AG09309 (cell line): ENCODE measurements around the gene TMEM151B.

Experiments used
- DNase-seq: peaks from one replicate; pipeline ENCODE4 v3.0.0-alpha.2; 2010; ENCODE audit warnings: low read depth
- H3K4me3 ChIP-seq: 2 replicates; pipeline ENCODE4 v1.5.1; 2011; ENCODE audit warnings: mild to moderate bottlenecking, low read depth, low read length, moderate library complexity; ENCODE audit not compliant: control insufficient read depth
- TF ChIP-seq, protein P1 (sequence below): IDR thresholded peaks from 2 replicates; pipeline ENCODE4 v1.5.1; 2011; ENCODE audit warnings: mild to moderate bottlenecking, low read depth, low read length, inconsistent platforms; ENCODE audit not compliant: insufficient read depth, control insufficient read depth; ENCODE audit errors: missing control alignments

Gene TMEM151B

DNA sequence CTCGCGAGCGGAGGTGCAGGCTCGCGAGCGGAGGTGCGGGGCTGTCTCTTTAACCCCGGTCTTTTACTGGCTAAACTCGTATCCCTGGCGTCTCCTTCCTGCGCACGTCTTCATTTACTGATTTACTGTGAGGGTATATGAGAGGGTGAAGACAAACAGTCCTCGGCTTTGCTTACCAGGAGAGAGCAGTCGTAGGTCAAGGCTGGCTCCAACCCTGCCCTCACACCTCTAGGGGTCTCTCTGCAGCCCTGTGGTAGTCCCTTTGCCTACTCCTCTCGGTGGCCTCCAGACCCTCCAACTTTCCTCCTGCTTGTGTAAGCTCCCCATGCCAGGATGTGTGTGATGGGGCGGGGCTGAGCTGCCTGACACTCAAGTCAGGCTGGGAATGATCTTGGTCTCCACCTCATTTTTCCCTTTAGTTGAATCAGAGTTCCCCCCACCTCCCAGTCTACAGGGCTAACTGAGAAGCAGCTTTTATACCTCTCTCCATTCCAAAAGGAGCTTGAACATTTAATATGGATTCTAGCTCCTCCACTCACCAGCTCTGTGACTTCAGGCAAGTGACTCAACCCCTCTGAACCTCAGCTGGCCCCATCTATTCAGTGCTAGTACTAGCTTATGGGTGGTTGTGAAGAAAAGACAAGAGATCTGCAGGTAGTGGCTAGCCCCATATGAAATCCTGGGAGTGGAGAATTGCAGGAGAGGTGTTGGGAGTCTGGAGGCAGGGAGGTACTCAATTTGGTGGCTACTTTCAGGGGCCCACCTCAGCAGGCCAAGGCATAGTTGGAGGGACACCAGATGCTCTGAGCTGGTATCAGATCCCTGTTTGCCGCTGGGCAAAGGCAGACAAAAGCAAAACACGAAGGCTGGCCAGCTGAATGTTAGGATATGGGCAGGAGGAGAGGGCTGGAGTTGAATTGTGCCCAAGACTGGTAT, 46.0 kb upstream of the TMEM151B start:
- peak overlapping the region; percentile 49 for H3K4me3 ChIP-seq
- DNase-seq, result no peak
- TF ChIP-seq, protein P1, sequence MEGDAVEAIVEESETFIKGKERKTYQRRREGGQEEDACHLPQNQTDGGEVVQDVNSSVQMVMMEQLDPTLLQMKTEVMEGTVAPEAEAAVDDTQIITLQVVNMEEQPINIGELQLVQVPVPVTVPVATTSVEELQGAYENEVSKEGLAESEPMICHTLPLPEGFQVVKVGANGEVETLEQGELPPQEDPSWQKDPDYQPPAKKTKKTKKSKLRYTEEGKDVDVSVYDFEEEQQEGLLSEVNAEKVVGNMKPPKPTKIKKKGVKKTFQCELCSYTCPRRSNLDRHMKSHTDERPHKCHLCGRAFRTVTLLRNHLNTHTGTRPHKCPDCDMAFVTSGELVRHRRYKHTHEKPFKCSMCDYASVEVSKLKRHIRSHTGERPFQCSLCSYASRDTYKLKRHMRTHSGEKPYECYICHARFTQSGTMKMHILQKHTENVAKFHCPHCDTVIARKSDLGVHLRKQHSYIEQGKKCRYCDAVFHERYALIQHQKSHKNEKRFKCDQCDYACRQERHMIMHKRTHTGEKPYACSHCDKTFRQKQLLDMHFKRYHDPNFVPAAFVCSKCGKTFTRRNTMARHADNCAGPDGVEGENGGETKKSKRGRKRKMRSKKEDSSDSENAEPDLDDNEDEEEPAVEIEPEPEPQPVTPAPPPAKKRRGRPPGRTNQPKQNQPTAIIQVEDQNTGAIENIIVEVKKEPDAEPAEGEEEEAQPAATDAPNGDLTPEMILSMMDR, result no peak

- DNase-seq, result no peak
- H3K4me3 ChIP-seq, result no peak overlapping the region
- TF ChIP-seq, protein P1, result no peak
Observed at GRCh38 chr6:44224965-44225305, 45.3 kb upstream of the TMEM151B start.

DNA sequence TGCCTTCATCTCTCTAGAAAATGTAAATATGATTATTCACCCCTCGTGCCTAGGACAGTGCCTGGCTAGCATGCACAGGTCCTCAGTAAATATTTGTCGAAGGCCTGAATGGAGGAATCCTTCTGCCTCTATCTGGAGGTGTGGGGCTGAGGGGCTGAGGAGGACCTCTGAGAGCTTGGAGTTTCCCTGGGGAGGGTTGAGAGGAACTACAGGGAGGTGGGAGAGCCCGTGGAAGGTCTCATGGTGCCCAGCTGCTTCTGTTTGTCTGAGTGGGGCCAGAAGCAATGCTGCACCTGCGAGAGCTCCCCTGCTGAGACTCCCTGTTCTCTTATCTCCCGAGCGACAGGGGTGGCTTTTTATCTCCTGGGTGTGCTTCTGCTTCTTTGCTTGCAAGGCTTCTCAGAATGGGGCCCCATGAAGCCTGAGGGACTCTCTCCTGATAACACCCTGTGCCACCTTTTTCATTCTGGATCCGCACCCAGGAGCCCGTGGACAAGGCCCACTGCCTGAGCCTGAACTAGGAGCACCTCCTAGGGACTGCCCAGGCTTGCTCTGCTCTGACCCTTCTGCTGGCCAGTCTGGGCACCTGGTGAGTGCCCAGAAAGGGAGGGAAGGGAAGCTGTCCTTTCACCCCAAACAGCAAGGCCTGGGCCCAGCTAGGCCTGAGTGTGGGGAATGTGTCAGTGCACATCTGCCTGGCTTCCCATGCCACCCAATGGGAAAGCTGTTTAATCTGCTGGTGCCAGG, 44.5 kb upstream of the TMEM151B start:
- no peak for DNase-seq
- TF ChIP-seq, protein P1, result no peak
- H3K4me3 ChIP-seq, result no peak overlapping the region

DNA sequence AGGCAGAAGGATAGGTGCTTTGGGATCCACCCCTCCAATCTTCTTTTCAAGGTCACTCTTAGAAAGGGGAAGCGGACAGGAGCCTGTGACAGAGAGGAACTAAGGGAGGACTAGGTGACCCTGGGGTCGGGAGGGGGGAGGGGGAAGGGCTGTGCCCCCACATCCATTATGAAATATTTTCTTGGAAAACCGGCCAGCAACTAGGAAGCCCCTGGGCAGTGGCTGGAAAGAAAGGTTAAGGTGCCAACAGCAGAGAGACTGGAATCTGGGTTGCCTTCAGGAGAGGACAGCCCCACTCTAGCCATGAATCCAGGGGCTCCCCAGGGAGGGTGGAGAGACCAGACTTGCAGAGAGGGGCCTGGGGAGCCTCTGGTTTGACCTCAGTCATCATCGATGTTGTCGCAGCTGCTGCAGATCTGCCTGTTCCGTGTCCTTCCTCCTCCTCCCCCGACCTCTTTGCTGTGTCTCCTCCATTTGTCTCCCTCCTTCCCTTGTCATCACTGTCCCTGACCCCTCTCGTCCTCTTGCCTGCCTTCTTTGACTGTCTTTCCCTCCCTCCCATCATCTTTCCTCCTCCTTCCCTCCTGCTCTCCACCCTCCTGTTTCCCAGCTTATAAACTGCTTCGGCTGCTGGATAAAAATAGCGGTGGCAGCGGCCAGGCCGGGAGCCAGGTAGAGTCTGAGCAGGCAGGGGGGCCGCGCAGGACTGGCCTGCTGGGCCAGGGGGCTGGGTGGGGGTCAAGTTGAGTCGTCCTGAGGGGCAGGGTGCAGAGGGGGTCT, 43.7 kb upstream of the TMEM151B start:
- TF ChIP-seq, protein P1, result no peak
- DNase-seq, result no peak
- H3K4me3 ChIP-seq, result no peak overlapping the region

DNA sequence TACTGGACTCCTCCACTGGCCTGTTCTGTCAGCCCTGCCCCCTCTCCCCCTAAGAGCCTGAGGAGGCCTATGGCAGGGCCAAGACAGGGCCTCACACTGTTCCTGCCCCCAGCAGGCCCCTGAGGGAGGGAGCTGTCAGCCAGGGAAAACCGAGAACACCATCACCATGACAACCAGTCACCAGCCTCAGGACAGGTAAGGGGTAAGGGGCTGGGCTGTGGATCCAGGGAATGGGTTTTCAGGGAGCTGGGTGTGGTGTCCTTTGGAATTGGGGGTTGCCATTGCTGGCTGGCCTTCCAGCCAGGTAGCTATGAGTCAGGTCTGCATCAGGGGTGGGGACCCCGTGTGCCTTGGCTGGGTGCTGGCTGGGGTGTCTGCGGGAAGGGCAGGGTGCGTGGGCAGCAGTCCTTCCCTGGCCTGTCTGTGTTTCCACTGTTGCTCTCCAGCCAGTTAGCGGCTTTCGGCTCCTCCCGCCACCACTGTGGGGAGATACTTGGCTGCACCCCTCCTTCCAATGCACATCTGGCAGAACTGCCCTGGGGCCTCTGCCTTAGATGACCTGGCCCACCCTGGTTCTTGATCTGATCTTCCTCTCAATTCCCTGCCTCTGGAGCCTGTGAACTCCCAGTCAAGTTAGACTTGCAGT, 43.0 kb upstream of the TMEM151B start:
- no peak for DNase-seq
- TF ChIP-seq, protein P1, result no peak
- H3K4me3 ChIP-seq, result no peak overlapping the region

DNA sequence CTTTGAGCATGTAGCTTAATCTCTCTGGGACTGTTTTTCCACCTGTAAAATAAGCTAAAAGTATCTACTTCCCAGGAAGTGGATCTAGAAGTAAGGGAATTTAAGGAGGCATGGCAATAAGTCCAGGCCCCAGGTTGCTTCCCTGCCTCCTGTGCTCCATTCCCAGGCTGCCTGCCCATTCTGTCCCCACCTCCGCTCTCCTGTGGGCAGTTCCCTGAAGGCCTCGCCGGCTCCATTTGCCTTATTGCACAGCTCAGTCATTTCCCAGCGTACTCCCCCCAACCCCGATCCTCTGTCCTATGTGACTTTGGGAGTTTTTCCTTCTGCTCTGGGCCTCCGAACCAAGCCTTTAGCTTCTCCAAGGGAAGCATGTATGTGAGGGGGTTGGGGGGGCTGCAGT, 42.2 kb upstream of the TMEM151B start:
- no peak for DNase-seq
- TF ChIP-seq, protein P1, result no peak
- H3K4me3 ChIP-seq, result no peak overlapping the region
